Psoas muscle (tissue), 8 donors: ENCODE results near the gene PI4K2A. TPM values are rescaled to one million over a fixed set of nuclear protein-coding genes. Genes with fewer than 3 reads are reported as not detected.
"Not testable (repeated sequence)": the region's sequence is repeated elsewhere in the genome, so short reads cannot be mapped to it uniquely, and the experiment has no call there.

Experiments used
- ATAC-seq, 4 donors: fragments of 200-7000 bp; cut with Tn5 transposase; one replicate each; pipeline ENCODE4 v1.9.1; 2020; ENCODE audit warnings: moderate library complexity in 3 of 4, mild to moderate bottlenecking in 2 of 4
- DNase-seq, 2 donors: peaks; one replicate each; pipeline ENCODE4 v3.0.0-alpha.2; 2020
- H3K27ac ChIP-seq: fragments of 200-600 bp; one replicate; pipeline ENCODE4 v1.8.0; 2022
- H3K27me3 ChIP-seq, 3 donors: fragments of 200-600 bp in 1 of 3; one replicate each; pipeline versions ENCODE4 v1.6.1 to v1.8.0; 2013 to 2022; ENCODE audit warnings: low read length in 2 of 3, mild to moderate bottlenecking in 2 of 3, moderate library complexity in 1 of 3; ENCODE audit not compliant: insufficient read depth in 3 of 3
- H3K36me3 ChIP-seq, 2 donors: fragments of 200-600 bp in 1 of 2; one replicate each; pipeline versions ENCODE4 v1.6.1 to v1.8.0; 2013 to 2022; ENCODE audit warnings: low read depth in 1 of 2, mild to moderate bottlenecking in 1 of 2, moderate library complexity in 1 of 2; ENCODE audit not compliant: insufficient read depth in 1 of 2
- H3K4me1 ChIP-seq: fragments of 200-600 bp; one replicate; pipeline ENCODE4 v1.8.0; 2022
- H3K4me3 ChIP-seq: fragments of 200-600 bp; one replicate; pipeline ENCODE4 v1.8.0; 2022; ENCODE audit warnings: mild to moderate bottlenecking
- H3K9me3 ChIP-seq: fragments of 200-600 bp; one replicate; pipeline ENCODE4 v1.8.0; 2022
- CTCF ChIP-seq: fragments of 200-600 bp; IDR thresholded peaks from one replicate; pipeline ENCODE4 v1.8.0; 2022; ENCODE audit warnings: antibody characterized with exemption
- WGBS, 3 donors: extraction: QIAGEN DNeasy Blood & Tissue Kit; methylation state at CpG; one replicate each; pipeline versions ENCODE4 v1.1.6 to v1.1.7; 2013; 5-methylcytosine and 5-hydroxymethylcytosine counted together
- intact Hi-C, 2 donors: fragments of 100-400 bp; cut with DNase I; formaldehyde crosslinking; loops; one replicate each; pipeline versions ENCODE4 v1.11.0 to v1.14.2; 2022
- polyA plus RNA-seq, 3 donors: library from polyadenylated mRNA; stranded (reverse); fragments of 200-250 nt; gene quantifications; one replicate each; pipeline ENCODE4 v1.2.3, GENCODE V29; 2013
- total RNA-seq, 4 donors: library from RNA; stranded (reverse); fragmentation: NEBNext Ultra II Directional in 2 of 4; extraction: Animal tissue kit (Norgen Biotek cat#: 25700) in 2 of 4; gene quantifications; one replicate each; pipeline versions ENCODE4 v1.2.1 to v1.2.4, GENCODE V29; 2021 to 2023
- donor health status: healthy with polysubstance abuse.
- donor health status: DM: no; HTN: no; CAD: no; lungs with moderate emphysema.
- donor health status: Bipolar disorder and iron deficiency.
- donor health status: healthy.
- donor health status: DM: yes; HTN: yes; CAD: no.
- donor health status: DM: no; HTN: no; CAD: no.
- donor health status: DM: no; HTN: no; CAD: no.
- donor health status: DM: yes; HTN: yes; CAD: no.

The PI4K2A gene
- total and polyA plus RNA-seq, 7 donors: 8.9 to 22.9 (median 11.9) TPM

GRCh38 chr10:97648562-97649404, 8.3 kb downstream of the PI4K2A start:
- peaks cover 14 to 65% of the 10 kb centered on the region in 2 donors for H3K36me3 ChIP-seq
- ATAC-seq (peak; percentile 78 to 85 (median 82)), DNase-seq (no peak)
- TF ChIP-seq CTCF: no peak
- peak overlapping the region; percentile 67 for H3K27ac ChIP-seq
- H3K4me1 ChIP-seq: peaks cover 28% of the 10 kb centered on the region
- no peak overlapping the region for H3K4me3 ChIP-seq
- 72 to 78% (median 73%) methylated on average over 5 of the region's 5 CpGs for WGBS, 3 donors
- no peaks in the 10 kb centered on the region for H3K9me3 ChIP-seq
- intact Hi-C loops: no loop called here
- no peaks in the 10 kb centered on the region for H3K27me3 ChIP-seq

- intact Hi-C loops, ATAC-seq, H3K27me3 ChIP-seq, H3K9me3 ChIP-seq, DNase-seq, H3K4me3 ChIP-seq: not testable (repeated sequence)
- Histone ChIP-seq H3K4me1 (peaks cover 28% of the 10 kb centered on the region), H3K27ac (peak overlapping the region; percentile 67), H3K36me3 (peaks cover 14 to 65% of the 10 kb centered on the region in 2 donors)
- 94 to 96% (median 96%) methylated on average over 3 to 4 of the region's 4 CpGs for WGBS, 3 donors
These were observed 8.9 kb downstream of the PI4K2A start for GRCh38 chr10:97649405-97649750.

- Histone ChIP-seq H3K4me3 (no peak overlapping the region), H3K27me3 (no peaks in the 10 kb centered on the region), H3K27ac (no peak overlapping the region), H3K9me3 (no peaks in the 10 kb centered on the region), H3K4me1 (peaks cover 28% of the 10 kb centered on the region), H3K36me3 (peaks cover 14 to 64% of the 10 kb centered on the region in 2 donors)
- no peak for DNase-seq
- no peak for ATAC-seq
- intact Hi-C loops: no loop called here
- 87 to 92% (median 89%) methylated on average over 3 of the region's 3 CpGs for WGBS, 3 donors
- TF ChIP-seq CTCF: no peak
These were observed 10.3 kb downstream of the PI4K2A start for GRCh38 chr10:97650726-97651125.

- H3K27ac ChIP-seq: no peak overlapping the region
- ATAC-seq (no peak), DNase-seq (no peak)
- intact Hi-C loops: no loop called here
- H3K9me3 ChIP-seq: no peaks in the 10 kb centered on the region
- WGBS, 3 donors: 94 to 96% (median 95%) methylated on average over 3 of the region's 3 CpGs
- peaks cover 17 to 64% of the 10 kb centered on the region in 2 donors for H3K36me3 ChIP-seq
- no peak for TF ChIP-seq CTCF
- H3K4me3 ChIP-seq: no peak overlapping the region
- H3K4me1 ChIP-seq: peaks cover 28% of the 10 kb centered on the region
- H3K27me3 ChIP-seq: no peaks in the 10 kb centered on the region
These were observed 11.3 kb downstream of the PI4K2A start for GRCh38 chr10:97651773-97652172.

GRCh38 chr10:97656777-97657176, 16.3 kb downstream of the PI4K2A start:
- intact Hi-C loops: no loop called here
- H3K27me3 ChIP-seq: no peaks in the 10 kb centered on the region
- 72 to 89% (median 77%) methylated on average over 5 of the region's 5 CpGs for WGBS, 3 donors
- DNase-seq: no peak
- no peaks in the 10 kb centered on the region for H3K4me1 ChIP-seq
- no peak overlapping the region for H3K27ac ChIP-seq
- no peak overlapping the region for H3K4me3 ChIP-seq
- H3K9me3 ChIP-seq: no peaks in the 10 kb centered on the region
- no peak for TF ChIP-seq CTCF
- peaks cover 13 to 81% of the 10 kb centered on the region in 2 donors for H3K36me3 ChIP-seq
- no peak for ATAC-seq
